K562 (cell line): Measurements from ENCODE around the gene SDC3.

ENCODE experiments used
- BHLHE40 ChIP-seq: IDR thresholded peaks from 2 replicates; pipeline ENCODE4 v1.6.1; 2011; ENCODE audit warnings: low read length, improper control_type of control experiment
- FOXK1 ChIP-seq: sonication (generic); formaldehyde crosslinking; IDR thresholded peaks from 2 replicates; pipeline ENCODE4 v1.8.0; 2022; ENCODE audit warnings: missing genetic modification reagents, mild to moderate bottlenecking, borderline replicate concordance
- KDM1A ChIP-seq, 2 experiments: fragments of 450-650 bp; IDR thresholded peaks; 2 replicates each; pipeline ENCODE4 v1.6.1; 2016; ENCODE audit warnings: mild to moderate bottlenecking in 2 of 2
- MTA1 ChIP-seq: fragments of 450-650 bp; IDR thresholded peaks from 2 replicates; pipeline ENCODE4 v1.6.1; 2017; ENCODE audit warnings: borderline replicate concordance
- POLR2A ChIP-seq: fragments of 450-650 bp; conservative IDR thresholded peaks from 2 replicates; pipeline ENCODE4 v1.6.1; 2016
- TF ChIP-seq, protein P1 (sequence below): fragments of 250-450 bp; sonication (Bioruptor Pico); IDR thresholded peaks from 2 replicates; pipeline ENCODE4 v1.4.0; 2020; ENCODE audit warnings: mild to moderate bottlenecking, moderate library complexity

DNA sequence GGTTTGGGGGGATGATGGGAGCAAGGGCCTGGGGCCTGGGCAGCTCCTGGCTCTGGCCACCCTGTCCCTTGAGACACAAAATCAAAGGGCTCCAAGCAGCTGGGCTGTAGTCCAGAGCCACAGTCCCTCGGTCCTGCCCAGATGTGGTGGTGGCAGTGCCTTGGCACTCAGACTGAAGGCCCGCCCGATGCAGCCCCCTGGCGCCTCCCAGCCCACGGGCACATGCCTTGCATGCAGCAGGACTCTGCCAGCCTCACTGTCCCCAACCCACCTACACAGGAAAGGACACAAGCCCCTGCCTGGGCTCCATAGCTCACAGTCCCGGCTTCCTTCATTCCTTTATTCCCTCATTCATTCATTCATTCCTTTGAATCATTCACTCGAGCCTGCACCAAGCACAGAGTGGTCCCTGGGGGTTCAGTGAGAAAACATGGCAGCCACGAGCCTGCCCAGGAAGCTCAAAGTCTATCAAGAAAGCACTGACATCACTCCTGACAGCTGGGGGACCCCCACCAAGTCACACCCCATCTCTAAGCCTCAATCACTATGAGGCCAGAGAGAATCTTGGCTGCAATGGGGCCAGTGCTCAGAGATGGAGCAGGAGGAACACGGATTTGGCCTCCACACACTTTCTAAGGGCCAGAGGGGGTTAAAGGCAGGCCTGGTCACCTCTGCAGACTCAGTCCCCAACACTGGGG lies 5.8 kb downstream of the SDC3 start:
- TF ChIP-seq MTA1 (no peak), FOXK1 (no peak), BHLHE40 (no peak), POLR2A (no peak), KDM1A (IDR thresholded peaks at IDR 0.05) (no peak)
- TF ChIP-seq, protein P1, sequence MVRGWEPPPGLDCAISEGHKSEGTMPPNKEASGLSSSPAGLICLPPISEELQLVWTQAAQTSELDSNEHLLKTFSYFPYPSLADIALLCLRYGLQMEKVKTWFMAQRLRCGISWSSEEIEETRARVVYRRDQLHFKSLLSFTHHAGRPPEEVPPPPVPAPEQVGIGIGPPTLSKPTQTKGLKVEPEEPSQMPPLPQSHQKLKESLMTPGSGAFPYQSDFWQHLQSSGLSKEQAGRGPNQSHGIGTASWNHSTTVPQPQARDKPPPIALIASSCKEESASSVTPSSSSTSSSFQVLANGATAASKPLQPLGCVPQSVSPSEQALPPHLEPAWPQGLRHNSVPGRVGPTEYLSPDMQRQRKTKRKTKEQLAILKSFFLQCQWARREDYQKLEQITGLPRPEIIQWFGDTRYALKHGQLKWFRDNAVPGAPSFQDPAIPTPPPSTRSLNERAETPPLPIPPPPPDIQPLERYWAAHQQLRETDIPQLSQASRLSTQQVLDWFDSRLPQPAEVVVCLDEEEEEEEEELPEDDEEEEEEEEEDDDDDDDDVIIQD: no peak
